HCT116 (cell line): ENCODE measurements around the gene PIP5KL1. TPM values are rescaled to one million over a fixed set of nuclear protein-coding genes. Genes with fewer than 3 reads are reported as not detected.

ENCODE experiments used
- ATAC-seq: fragments of 200-7000 bp; cut with Tn5 transposase; 2 replicates; pipeline ENCODE4 v1.9.1; 2020; ENCODE audit warnings: mild to moderate bottlenecking, moderate library complexity
- BruUV-seq: library from RNA; stranded (reverse); fragments of 400-500 nt; replicated peaks from 2 replicates; lab custom pipeline; 2021; lab: Mats Ljungman, UMichigan
- CTCF ChIA-PET: fragments of 300-600 bp; sonication (Branson Sonifier 250); formaldehyde crosslinking; loops from one replicate; lab custom pipeline; 2021; ENCODE audit warnings: antibody characterized with exemption; lab: Charles Lee
- POLR2A ChIA-PET: fragments of 300-600, 350-600 bp; sonication (Branson Sonifier 250); formaldehyde crosslinking; loops from one replicate; lab custom pipeline; 2021; ENCODE audit warnings: antibody characterized with exemption; lab: Charles Lee
- RAD21 ChIA-PET, 2 experiments: fragments of 300-600 bp; sonication (Branson Sonifier 250); formaldehyde crosslinking; loops; one replicate each; lab custom pipeline; 2023; ENCODE audit warnings: low total read pairs in 2 of 2; ENCODE audit not compliant: uncharacterized antibody in 2 of 2, unreplicated experiment in 2 of 2, low non-redundant PET in 1 of 2; lab: Charles Lee
- DNase-seq: peaks from one replicate; pipeline ENCODE4 v3.0.0-alpha.2; 2010; ENCODE audit warnings: low read depth, low spot score
- H2AFZ ChIP-seq: fragments of 200-600 bp; shearing (Covaris generic), sonication (generic); 2 replicates; pipeline ENCODE4 v1.6.1; 2017; ENCODE audit warnings: low read depth, mixed run types, mixed read lengths, antibody characterized with exemption, low read length; ENCODE audit not compliant: poor library complexity, severe bottlenecking
- H3K27ac ChIP-seq: 2 replicates; pipeline ENCODE4 v1.5.1; 2012; ENCODE audit warnings: low read depth, low read length
- H3K27me3 ChIP-seq: fragments of 200-600 bp; sonication (generic); 2 replicates; pipeline ENCODE4 v1.6.1; 2016; ENCODE audit warnings: mixed run types, low read length, mixed read lengths; ENCODE audit not compliant: insufficient read depth
- H3K36me3 ChIP-seq, 2 experiments: fragments of 200-500 bp in 1 of 2; fragments of 200-600 bp in 1 of 2; sonication (Bioruptor generic) in 1 of 2; sonication (generic) in 1 of 2; 2 replicates each; pipeline versions ENCODE4 v1.5.1 to v1.6.1; 2014 to 2016; ENCODE audit warnings: low read length in 2 of 2, inconsistent platforms in 1 of 2, mixed read lengths in 1 of 2, mixed run types in 1 of 2; ENCODE audit not compliant: insufficient read depth in 2 of 2, control insufficient read depth in 1 of 2
- H3K4me1 ChIP-seq, 2 experiments: fragments of 200-600 bp in 1 of 2; sonication (generic) in 1 of 2; 2 replicates each; pipeline versions ENCODE4 v1.5.1 to v1.6.1; 2012 to 2017; ENCODE audit warnings: low read length in 2 of 2, inconsistent platforms in 1 of 2, mild to moderate bottlenecking in 1 of 2, mixed read lengths in 1 of 2, mixed run types in 1 of 2, moderate library complexity in 1 of 2; ENCODE audit not compliant: insufficient read depth in 2 of 2, control insufficient read depth in 1 of 2
- H3K4me2 ChIP-seq: fragments of 200-600 bp; sonication (generic); 2 replicates; pipeline ENCODE4 v1.6.1; 2017; ENCODE audit warnings: mixed run types, low read length, mixed read lengths
- H3K4me3 ChIP-seq, 2 experiments: fragments of 200-600 bp in 1 of 2; sonication (generic) in 1 of 2; replicated peaks in 1 of 2; 2 replicates each; pipeline ENCODE4 v1.5.1; 2011 to 2016; ENCODE audit warnings: low read length in 2 of 2, control low read depth in 1 of 2, low read depth in 1 of 2, mild to moderate bottlenecking in 1 of 2, mixed read lengths in 1 of 2, mixed run types in 1 of 2
- H3K79me2 ChIP-seq: fragments of 200-600 bp; sonication (generic); 2 replicates; pipeline ENCODE4 v1.6.1; 2017; ENCODE audit warnings: mild to moderate bottlenecking, mixed run types, low read length, moderate library complexity, mixed read lengths; ENCODE audit not compliant: insufficient read depth
- H3K9ac ChIP-seq: fragments of 200-600 bp; sonication (generic); 2 replicates; pipeline ENCODE4 v1.6.1; 2016; ENCODE audit warnings: low read length, mixed read lengths
- H3K9me2 ChIP-seq: fragments of 200-600 bp; sonication (generic), shearing (Covaris generic); 2 replicates; pipeline ENCODE4 v1.6.1; 2017; ENCODE audit warnings: mixed run types, mild to moderate bottlenecking, moderate library complexity; ENCODE audit not compliant: insufficient read depth
- H3K9me3 ChIP-seq, 2 experiments: fragments of 200-500 bp in 1 of 2; fragments of 200-600 bp in 1 of 2; sonication (Bioruptor generic) in 1 of 2; sonication (generic) in 1 of 2; 2 replicates each; pipeline ENCODE4 v1.6.1; 2014 to 2017; ENCODE audit warnings: low read length in 2 of 2, mixed read lengths in 2 of 2, inconsistent platforms in 1 of 2, low read depth in 1 of 2, mild to moderate bottlenecking in 1 of 2, mixed run types in 1 of 2, moderate library complexity in 1 of 2; ENCODE audit not compliant: control insufficient read depth in 1 of 2, insufficient read depth in 1 of 2
- H4K20me1 ChIP-seq: fragments of 200-600 bp; sonication (generic), shearing (Covaris generic); 2 replicates; pipeline ENCODE4 v1.6.1; 2017; ENCODE audit warnings: mixed run types, mild to moderate bottlenecking, moderate library complexity; ENCODE audit not compliant: insufficient read depth
- ATF3 ChIP-seq: IDR thresholded peaks from 2 replicates; pipeline ENCODE4 v1.6.1; 2012
- CEBPB ChIP-seq: IDR thresholded peaks from 2 replicates; pipeline ENCODE4 v1.6.1; 2012; ENCODE audit warnings: low read depth
- CTCF ChIP-seq, 3 experiments: fragments of 200-600 bp in 1 of 3; sonication (generic) in 1 of 3; IDR thresholded peaks in 2 of 3; conservative IDR thresholded peaks in 1 of 3; 2 replicates each; pipeline ENCODE4 v1.5.1; 2012 to 2017; ENCODE audit warnings: low read depth in 2 of 3, low read length in 2 of 3, antibody characterized with exemption in 1 of 3, borderline replicate concordance in 1 of 3, control low read depth in 1 of 3, mild to moderate bottlenecking in 1 of 3, mixed read lengths in 1 of 3, mixed run types in 1 of 3, moderate library complexity in 1 of 3; ENCODE audit not compliant: insufficient read depth in 1 of 3
- EGR1 ChIP-seq: IDR thresholded peaks from 2 replicates; pipeline ENCODE4 v1.6.1; 2012; ENCODE audit warnings: low read depth
- ELF1 ChIP-seq: IDR thresholded peaks from 2 replicates; pipeline ENCODE4 v1.6.1; 2012; ENCODE audit warnings: low read depth, borderline replicate concordance
- EZH2 ChIP-seq: fragments of 200-600 bp; sonication (generic); IDR thresholded peaks from 2 replicates; pipeline ENCODE4 v1.6.1; 2017; ENCODE audit warnings: antibody characterized with exemption, mixed run types
- EZH2phosphoT487 ChIP-seq: fragments of 200-600 bp; IDR thresholded peaks from 2 replicates; pipeline ENCODE4 v1.6.1; 2018; ENCODE audit warnings: antibody characterized with exemption, borderline replicate concordance
- MAX ChIP-seq: IDR thresholded peaks from 2 replicates; pipeline ENCODE4 v1.6.1; 2012
- POLR2A ChIP-seq: IDR thresholded peaks from 2 replicates; pipeline ENCODE4 v1.7.0; 2011; ENCODE audit warnings: borderline replicate concordance; ENCODE audit not compliant: insufficient read depth, insufficient read length; ENCODE audit errors: extremely low read depth
- POLR2AphosphoS5 ChIP-seq: IDR thresholded peaks from 2 replicates; pipeline ENCODE4 v1.6.1; 2011; ENCODE audit warnings: mild to moderate bottlenecking, low read depth, low read length, moderate library complexity
- RAD21 ChIP-seq: IDR thresholded peaks from 2 replicates; pipeline ENCODE4 v1.6.1; 2012; ENCODE audit warnings: low read depth, mild to moderate bottlenecking
- REST ChIP-seq: IDR thresholded peaks from 2 replicates; pipeline ENCODE4 v1.6.1; 2012; ENCODE audit warnings: low read depth
- SIN3A ChIP-seq: IDR thresholded peaks from 2 replicates; pipeline ENCODE4 v1.6.1; 2012; ENCODE audit warnings: low read depth
- SP1 ChIP-seq: IDR thresholded peaks from 2 replicates; pipeline ENCODE4 v1.6.1; 2012; ENCODE audit warnings: low read depth
- SRF ChIP-seq: IDR thresholded peaks from 2 replicates; pipeline ENCODE4 v1.6.1; 2012; ENCODE audit warnings: low read depth
- TCF7L2 ChIP-seq: IDR thresholded peaks from 2 replicates; pipeline ENCODE4 v1.7.0; 2011; ENCODE audit warnings: borderline replicate concordance, inconsistent platforms; ENCODE audit not compliant: insufficient read depth, insufficient read length; ENCODE audit errors: extremely low read depth
- ZBTB33 ChIP-seq: IDR thresholded peaks from 2 replicates; pipeline ENCODE4 v1.6.1; 2011; ENCODE audit warnings: mild to moderate bottlenecking, low read length, moderate library complexity; ENCODE audit not compliant: insufficient replicate concordance; ENCODE audit errors: extremely low read depth
- ZFX ChIP-seq: fragments of 450-650 bp; IDR thresholded peaks from 2 replicates; pipeline ENCODE4 v1.6.1; 2017
- intact Hi-C: fragments of 100-400 bp; cut with micrococcal nuclease; formaldehyde crosslinking; loops from 2 replicates; pipeline ENCODE4 v1.10.0; 2022
- total RNA-seq: library from RNA; stranded (reverse); gene quantifications from one replicate; pipeline ENCODE4 v1.2.1, GENCODE V29; 2021; ENCODE audit not compliant: unreplicated experiment

Gene PIP5KL1
- total RNA-seq, 1 experiment from 2014 or later: 37.6 TPM

- H3K36me3 ChIP-seq: peaks cover 0 to 9% of the 10 kb centered on the region in 2 experiments; a peak in 2 of 4 replicates
- no peak overlapping the region for H3K4me2 ChIP-seq
- no peak overlapping the region for H2AFZ ChIP-seq
- BruUV-seq: no TSS peak
- no peaks in the 10 kb centered on the region for H3K9me3 ChIP-seq
- H3K4me1 ChIP-seq: peaks cover 10 to 21% of the 10 kb centered on the region in 2 experiments
- CTCF ChIA-PET: interaction anchor here (1.6 to 2.4 kb wide), 3 partner anchors 11 to 137 kb away, joined by 3 to 37 read pairs (median 9); no protein-coding TSS in a partner anchor
- H3K79me2 ChIP-seq: no peaks in the 10 kb centered on the region; the same call in 1 of the 2 replicates
- H4K20me1 ChIP-seq: no peaks in the 10 kb centered on the region
- H3K27me3 ChIP-seq: no peaks in the 10 kb centered on the region
- POLR2A ChIA-PET: no interaction called here
- H3K9me2 ChIP-seq: no peaks in the 10 kb centered on the region
- DNase-seq: no peak
- H3K4me3 ChIP-seq: no peak overlapping the region
- TF ChIP-seq ATF3 (no peak), EGR1 (no peak), ELF1 (no peak), EZH2phosphoT487 (no peak), TCF7L2 (no peak), POLR2A (no peak), CEBPB (no peak), SRF (no peak), EZH2 (no peak), MAX (no peak), REST (no peak), SIN3A (no peak), ZFX (no peak), CTCF (IDR thresholded peaks at IDR 0.05 in 2 of 3, conservative IDR thresholded peaks at IDR 0.05 in 1 of 3; ENCODE audit: borderline replicate concordance in 1 of 3, insufficient read depth in 1 of 3, low read depth in 2 of 3, low read length in 2 of 3) (no peak), POLR2AphosphoS5 (no peak), RAD21 (no peak), SP1 (no peak), ZBTB33 (no peak)
- H3K9ac ChIP-seq: no peak overlapping the region
- RAD21 ChIA-PET: interaction anchor here in 1 of 2 experiments (2.0 kb wide), 1 partner anchor 90 kb away, joined by 10 read pairs; no protein-coding TSS in a partner anchor
- no peak for ATAC-seq
- intact Hi-C loops: no loop called here
- no peak overlapping the region for H3K27ac ChIP-seq
Observed at GRCh38 chr9:127944586-127945218, 14.1 kb upstream of the PIP5KL1 start.
